Stimulated activated CD8-positive, alpha-beta memory T cell treated with anti-CD3 and anti-CD28 coated beads, Interleukin-12 subunit alpha, Interleukin-12 subunit beta, amount 100 ng/mL, for 4 hours (primary cell): ENCODE results near the gene ATP5PO.
"Not testable (repeated sequence)": the region's sequence is repeated elsewhere in the genome, so short reads cannot be mapped to it uniquely, and the experiment has no call there.

ENCODE experiments used
- DNase-seq: peaks from one replicate; pipeline ENCODE4 v3.0.0-alpha.2; 2020; ENCODE audit warnings: low read depth

Gene ATP5PO

DNA sequence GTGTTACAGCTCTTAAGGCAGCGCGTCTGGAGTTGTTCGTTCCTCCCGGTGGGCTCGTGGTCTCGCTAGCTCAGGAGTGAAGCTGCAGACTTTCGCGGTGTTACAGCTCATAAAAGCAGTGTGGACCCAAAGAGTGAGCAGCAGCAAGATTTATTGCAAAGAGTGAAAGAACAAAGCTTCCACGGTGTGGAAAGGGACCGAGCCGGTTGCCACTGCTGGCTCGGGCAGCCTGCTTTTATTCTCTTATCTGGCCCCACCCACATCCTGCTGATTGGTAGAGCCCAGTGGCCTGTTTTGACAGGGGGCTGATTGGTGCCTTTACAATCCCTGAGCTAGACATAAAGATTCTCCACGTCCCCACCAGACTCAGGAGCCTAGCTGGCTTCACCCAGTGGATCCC, 47.7 kb downstream of the ATP5PO start:
- DNase-seq = not testable (repeated sequence)

DNA sequence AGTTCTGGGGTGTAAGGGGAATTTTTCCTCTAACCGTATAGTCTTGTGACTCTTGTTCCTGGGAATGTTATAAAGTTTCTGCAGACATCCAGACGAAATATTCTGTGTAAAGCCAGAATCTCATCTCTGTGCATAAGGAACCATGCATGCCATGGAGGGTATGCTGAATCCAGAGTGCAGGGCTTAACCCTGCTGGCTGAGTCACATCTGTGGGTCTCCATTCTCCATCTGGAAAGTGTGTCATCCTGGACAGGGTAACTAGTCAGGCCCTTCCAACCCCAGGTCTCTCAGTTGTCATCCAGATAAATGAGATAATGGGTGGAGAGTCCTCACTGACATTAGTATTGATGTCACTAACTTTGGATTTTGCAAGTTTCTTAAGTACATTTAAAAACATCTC, 48.8 kb downstream of the ATP5PO start:
- DNase-seq = no peak

DNA sequence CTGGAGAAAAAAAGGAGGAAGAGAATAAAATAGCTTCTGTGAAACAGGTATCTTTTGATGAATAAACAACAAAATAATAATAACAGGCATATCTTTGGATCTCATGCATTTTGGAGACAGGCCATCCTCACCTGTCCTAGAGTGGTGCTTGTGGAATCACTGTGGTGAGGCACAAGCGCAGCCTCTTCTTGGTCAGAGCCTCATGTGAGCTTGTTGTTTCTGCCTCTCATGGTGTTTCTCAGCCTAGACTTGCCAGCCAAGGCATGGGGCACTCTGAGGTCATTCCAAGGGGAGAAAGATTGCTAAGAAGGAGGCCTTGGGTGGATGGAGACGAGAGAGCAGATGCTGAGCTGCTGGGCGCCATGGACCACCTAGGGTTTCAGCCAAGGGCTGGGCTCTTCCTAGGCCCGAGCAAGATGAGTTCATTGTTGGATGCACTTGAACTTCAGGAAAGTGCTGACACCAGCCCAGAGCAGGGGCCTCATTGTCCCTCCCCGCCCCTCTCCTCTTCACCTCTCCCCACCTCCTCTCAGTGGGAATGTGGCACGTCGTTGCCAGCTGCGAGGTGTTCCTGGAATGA, 49.5 kb downstream of the ATP5PO start:
- DNase-seq = no peak

DNA sequence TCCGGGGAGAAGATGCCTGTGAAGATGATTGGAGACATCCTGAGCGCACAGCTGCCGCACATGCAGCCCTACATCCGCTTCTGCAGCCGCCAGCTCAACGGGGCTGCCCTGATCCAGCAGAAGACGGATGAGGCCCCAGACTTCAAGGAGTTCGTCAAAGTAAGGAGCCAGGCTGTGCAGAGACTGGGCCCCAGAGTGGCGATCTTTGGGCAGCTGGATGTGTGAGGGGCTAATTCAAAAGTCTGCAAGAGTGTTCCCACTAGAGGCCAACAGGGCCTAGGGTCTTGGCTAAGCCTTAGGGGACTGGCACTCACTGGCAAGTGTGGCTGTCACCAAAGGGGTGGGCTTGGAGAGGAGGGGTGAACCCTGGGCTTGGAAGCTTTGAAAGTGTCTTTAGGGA, 50.4 kb downstream of the ATP5PO start:
- no peak for DNase-seq

DNA sequence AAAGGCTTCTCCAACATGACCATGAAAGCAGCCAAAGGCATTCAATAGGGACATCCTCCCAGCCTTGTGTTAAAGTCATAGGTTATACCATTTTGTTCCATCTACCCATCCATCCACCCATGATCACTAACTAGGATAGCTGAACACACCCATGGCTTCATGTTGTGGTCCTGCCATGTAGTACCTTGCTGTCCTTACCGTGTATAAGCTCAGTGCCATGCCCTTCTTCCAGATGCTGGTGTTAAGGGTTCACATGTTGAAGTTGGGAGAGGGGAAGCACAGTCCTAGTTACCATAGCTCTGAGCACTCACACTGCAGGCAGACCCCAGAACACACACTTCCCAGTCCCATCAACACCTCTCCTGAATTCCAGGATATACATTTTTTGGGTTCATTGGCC, 51.5 kb downstream of the ATP5PO start:
- no peak for DNase-seq

DNA sequence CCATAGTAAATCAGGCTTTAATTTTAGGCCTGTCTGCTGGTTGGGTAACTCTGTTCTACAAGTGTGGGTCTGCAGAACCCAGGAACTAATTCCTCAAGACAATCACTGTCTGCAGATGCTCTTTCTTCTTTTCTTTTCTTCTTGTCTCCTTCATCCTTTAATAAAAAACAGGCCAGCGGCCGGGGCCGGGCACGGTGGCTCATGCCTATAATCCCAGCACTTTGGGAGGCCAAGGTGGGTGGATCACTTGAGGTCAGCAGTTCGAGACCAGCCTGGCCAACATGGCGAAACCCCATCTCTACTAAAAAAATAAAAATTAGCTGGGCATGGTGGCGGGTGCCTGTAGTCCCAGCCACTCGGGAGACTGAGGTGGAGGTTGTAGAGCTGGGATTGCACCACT, 52.4 kb downstream of the ATP5PO start:
- DNase-seq = not testable (repeated sequence)

DNA sequence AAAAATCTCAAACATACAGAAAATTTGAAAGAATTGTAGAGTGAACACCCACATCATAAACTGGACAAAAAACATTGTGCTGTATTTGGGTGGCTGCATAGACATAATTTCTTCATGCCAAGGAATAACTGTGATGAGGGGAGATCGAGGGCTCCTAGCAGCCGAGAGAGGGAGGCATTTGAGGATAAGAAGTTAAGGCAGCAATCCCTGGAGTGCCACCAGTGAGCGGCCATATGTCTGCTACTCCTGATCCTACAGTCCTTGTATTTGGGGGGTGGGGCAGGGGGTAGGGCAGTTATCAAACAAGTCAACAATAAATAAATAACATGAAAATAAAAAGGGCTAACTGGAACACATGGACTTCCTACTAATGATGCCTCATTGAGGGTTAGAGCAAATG, 54.5 kb downstream of the ATP5PO start:
- no peak for DNase-seq

DNA sequence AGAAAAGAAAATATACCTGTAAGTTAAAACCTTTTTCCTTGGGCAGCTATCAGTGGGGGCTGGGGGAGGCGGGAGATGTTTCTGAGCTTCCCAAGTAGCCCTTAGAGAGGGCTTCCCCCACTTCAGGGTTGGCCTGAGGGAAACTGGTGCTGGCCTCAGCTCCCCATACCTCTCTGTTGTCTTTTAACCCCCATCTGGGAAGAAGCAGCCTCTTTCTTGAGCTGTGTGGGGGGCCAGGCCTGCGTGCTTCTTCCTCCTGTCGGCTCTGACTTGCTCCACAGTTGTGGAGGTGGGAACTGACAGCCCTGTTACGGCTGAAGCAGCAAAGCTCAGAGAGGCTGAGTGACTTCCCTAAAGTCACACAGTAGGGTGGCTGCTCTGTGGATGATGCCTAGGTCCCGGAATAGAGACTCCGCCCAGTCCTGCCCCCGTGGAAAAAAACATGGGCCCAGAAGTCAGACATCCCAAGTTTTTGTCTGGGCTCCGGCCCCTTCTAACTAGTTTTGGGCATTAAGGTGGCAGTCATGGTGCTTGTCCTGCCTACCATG, 55.2 kb downstream of the ATP5PO start:
- no peak for DNase-seq

DNA sequence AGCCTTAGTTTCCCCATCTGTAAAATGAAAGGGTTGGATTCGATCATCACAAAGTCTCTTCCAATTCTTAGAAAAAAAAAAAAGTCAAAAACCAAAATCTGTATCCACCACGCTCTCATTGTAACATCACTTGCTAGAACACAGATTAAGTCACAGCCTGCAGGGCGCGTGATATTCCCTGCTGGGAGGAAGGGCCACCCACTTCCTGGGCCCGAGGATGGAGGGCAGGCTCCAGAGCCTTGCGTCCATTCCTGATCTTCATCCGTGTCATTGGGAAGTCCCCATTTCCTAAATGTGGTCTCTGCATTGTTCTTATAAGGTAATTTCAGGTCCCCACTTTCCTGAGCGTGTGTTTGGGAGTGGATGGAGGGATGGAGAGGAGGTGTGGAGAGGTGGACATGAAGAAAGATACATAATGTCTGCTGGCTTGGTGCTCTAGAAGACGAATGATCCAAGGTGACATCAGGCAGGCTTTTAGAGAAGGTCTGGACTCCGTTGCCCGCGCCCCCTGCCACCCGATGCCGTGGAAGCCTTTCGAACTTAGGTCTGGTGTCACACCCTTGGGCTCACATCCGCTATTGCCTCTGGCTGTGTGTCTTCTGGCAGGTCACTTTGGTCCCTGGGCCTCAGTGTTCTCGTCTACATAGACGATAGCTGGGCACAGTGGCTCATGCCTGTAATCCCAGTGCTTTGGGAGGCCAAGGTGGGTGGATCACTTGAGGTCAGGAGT, 56.1 kb downstream of the ATP5PO start:
- no peak for DNase-seq

DNA sequence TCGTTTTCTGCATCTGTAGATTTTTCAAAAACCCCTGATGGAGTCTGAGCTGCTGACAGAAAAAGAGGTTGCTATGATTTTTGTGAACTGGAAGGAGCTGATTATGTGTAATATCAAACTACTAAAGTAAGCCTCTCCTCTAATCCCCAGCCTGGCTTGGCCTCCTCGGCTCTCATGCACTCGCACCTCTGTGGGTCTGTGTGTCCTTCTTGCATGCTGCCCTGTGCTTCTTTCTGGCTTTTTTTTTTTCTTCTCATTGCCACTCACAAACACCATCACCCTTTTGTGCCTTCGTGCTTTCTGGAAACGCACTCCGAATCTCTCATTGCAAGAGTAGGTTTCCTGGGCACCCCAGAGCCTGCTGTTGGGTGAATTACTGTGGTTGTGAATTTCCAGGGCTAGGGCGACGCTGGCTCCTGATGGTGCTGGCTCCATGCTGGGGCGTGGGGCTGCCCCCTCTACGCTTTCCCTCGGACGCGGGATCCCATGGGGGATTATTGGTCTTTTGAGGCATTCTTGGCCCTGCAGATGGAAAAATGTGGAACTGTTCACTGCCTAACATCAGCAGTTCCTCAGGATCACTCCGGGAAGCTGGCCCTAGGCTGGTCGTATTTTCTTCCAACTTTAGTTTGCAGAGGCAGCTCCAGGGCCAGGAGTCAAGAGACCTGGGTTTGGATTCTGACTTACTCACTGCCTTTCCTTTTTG, 56.8 kb downstream of the ATP5PO start:
- no peak for DNase-seq

DNA sequence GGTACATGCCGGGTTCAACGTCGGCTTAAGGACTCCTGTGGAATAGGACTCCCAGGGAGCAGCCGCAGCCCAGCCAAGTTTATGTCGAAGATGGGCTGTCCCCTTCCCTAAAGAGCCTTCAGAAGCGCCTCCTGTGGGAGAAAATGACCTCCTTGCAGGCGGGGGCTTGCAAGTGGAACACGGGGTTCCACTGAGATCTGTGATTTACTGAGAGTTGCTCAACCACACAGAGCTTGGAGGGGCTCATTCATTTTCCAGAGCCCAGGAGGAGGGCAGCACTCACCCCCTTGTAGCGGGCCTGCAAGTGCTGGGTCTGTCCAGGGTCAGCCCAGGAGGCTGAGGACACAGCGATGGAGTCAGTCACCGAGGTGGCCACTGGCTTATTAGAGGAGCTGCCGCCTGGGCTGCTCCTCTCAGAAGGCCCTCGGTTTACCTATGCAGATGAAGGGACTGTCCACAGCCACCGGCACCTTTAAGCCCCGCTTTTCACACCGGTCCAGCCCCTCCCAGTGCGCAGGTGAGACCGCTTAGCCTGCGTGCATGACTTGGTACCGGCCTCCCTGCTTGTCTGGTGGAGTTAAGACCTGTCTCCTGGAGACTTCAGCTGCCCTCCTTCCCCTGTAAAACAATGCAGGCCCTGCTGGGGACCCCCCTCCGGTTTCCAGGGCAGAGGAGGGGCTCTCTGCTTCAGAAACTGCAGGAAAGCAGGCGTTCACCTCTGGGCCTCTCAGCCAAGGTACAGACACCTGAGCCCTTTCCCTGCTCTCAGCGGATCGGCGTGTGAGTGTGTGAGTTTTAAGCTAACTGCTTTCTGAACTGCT, 57.5 kb downstream of the ATP5PO start:
- DNase-seq = no peak

DNA sequence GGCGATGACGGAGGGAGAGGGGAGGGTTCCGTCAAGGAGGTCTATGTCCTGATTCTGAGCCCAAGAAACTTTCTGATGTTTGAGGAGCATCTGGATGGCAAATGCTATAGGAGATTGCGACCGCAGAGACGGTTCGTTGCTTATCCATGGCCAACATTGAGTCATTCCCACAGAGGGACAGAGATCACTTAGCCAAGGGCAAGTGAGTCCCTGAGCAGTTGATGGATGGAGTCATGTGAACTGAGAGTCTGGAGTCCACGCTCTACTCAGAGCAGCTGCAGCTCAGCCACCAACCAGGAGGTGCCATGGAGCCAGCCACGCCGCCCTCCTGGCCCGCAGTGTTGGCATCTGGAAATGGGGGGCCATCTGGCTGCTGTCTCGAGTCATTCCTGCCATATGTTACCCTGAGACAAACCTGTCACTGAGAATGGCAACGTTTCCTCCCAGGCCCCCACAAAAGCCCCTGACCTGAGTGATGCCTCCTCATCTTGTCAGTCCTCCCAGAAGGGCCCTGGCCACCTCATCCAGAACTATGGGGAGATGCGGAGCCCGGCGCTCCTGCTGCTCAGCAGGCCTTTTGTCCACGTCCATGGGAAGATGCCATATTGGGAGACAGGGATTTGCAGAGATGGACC, 58.6 kb downstream of the ATP5PO start:
- DNase-seq = no peak

DNA sequence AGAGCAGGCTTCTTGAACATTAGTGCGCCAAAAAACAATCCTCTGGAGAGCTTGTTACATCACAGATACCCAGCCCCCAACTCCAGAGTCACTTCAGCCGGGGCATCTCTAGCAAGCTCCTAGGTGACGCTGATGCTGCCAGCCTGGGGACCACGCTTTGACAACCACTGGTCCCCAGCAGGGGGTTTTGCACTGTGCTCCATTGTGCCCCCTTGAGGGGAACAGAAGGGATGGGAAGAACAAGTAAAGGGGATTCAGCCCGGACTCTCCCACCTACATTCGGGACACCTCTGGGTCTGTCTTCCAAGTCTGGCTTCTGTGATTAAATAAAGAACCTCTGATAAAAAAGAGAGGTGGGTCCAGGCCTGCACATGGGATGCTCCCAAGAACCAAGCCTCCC, 60.4 kb downstream of the ATP5PO start:
- no peak for DNase-seq

DNA sequence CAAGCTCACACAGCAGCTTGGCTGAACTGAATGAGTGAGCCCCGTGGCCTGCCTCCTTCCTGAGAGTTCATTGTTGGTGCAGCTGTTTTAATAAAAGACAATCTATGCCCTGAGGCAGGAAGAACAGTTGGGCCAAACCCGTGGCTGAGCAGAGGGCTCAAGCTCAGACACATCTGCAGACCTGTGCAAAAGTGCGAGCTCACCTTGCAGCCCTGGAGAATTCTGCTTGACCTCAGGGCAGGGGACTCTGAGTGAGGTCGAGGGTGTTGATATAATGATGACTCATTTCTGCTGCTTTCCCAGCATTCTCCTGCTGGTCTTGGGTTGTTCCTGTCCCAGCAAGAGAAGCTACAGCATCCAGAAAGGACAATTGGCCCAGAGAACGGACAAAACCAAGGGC, 61.0 kb downstream of the ATP5PO start:
- no peak for DNase-seq
